Suprapubic skin (tissue), 4 donors: Measurements from ENCODE around the gene KRTAP4-4. TPM values are rescaled to one million over a fixed set of nuclear protein-coding genes. Genes with fewer than 3 reads are reported as not detected.

Experiments used
- DNase-seq, 2 donors: peaks; one replicate each; pipeline ENCODE4 v3.0.0-alpha.2; 2019; ENCODE audit warnings: low spot score in 2 of 2
- H3K27ac ChIP-seq: fragments of 200-600 bp; sonication (generic); one replicate; pipeline ENCODE4 v1.5.1; 2019
- H3K27me3 ChIP-seq: fragments of 200-600 bp; sonication (generic); one replicate; pipeline ENCODE4 v1.5.1; 2019
- H3K36me3 ChIP-seq: fragments of 200-600 bp; sonication (generic); one replicate; pipeline ENCODE4 v1.5.1; 2019
- H3K4me1 ChIP-seq: fragments of 200-600 bp; sonication (generic); one replicate; pipeline ENCODE4 v1.5.1; 2019
- H3K4me3 ChIP-seq: fragments of 200-600 bp; sonication (generic); one replicate; pipeline ENCODE4 v1.5.1; 2019; ENCODE audit warnings: mild to moderate bottlenecking
- H3K9me3 ChIP-seq: fragments of 200-600 bp; sonication (generic); one replicate; pipeline ENCODE4 v1.5.1; 2019
- CTCF ChIP-seq, 2 donors: fragments of 200-600 bp in 1 of 2; fragments of 450-650 bp in 1 of 2; sonication (generic) in 1 of 2; IDR thresholded peaks; one replicate each; pipeline ENCODE4 v1.5.1; 2016 to 2019; ENCODE audit warnings: antibody characterized with exemption in 2 of 2, mild to moderate bottlenecking in 1 of 2, moderate library complexity in 1 of 2
- EP300 ChIP-seq: sonication (generic); formaldehyde crosslinking; IDR thresholded peaks from one replicate; pipeline ENCODE4 v1.6.1; 2017; ENCODE audit warnings: antibody characterized with exemption
- POLR2A ChIP-seq, 2 donors: fragments of 450-650 bp; IDR thresholded peaks; one replicate each; pipeline ENCODE4 v1.6.1; 2017; ENCODE audit warnings: antibody characterized with exemption in 2 of 2, mild to moderate bottlenecking in 2 of 2, moderate library complexity in 2 of 2
- POLR2AphosphoS5 ChIP-seq, 3 donors: sonication (generic); formaldehyde crosslinking; IDR thresholded peaks; one replicate each; pipeline ENCODE4 v1.6.1; 2017; ENCODE audit warnings: antibody characterized with exemption in 3 of 3
- WGBS: methylation state at CpG from one replicate; pipeline ENCODE4 v1.1.5; 2018; 5-methylcytosine and 5-hydroxymethylcytosine counted together
- total RNA-seq, 4 donors: library from RNA; depleted of rRNA; stranded (reverse); fragments of >200 nt; gene quantifications; one replicate each; pipeline ENCODE4 v1.1.0, GENCODE V29; 2016

KRTAP4-4 gene
- total RNA-seq, 4 donors from 2014 or later, result 7.7 to 81.7 (median 24.6) TPM; not detected in 1

GRCh38 chr17:41177727-41178271 lies 17.3 kb upstream of the KRTAP4-4 start, which contains the start of gene KRTAP4-2:
TSS of gene KRTAP4-2 (minus strand) at chr17:41178221. CDS start at chr17:41178164, 57 bp downstream.
- no peak within 1 kb of the TSS for H3K4me3 ChIP-seq
- H3K27ac ChIP-seq, result no peak within 1 kb of the TSS
- H3K4me1 ChIP-seq, result no peaks in the 10 kb centered on the region
- no peaks in the 10 kb centered on the region for H3K9me3 ChIP-seq
- H3K27me3 ChIP-seq, result no peaks in the 10 kb centered on the region
- 89% methylated on average over 6 of the region's 7 CpGs for WGBS
- H3K36me3 ChIP-seq, result no peaks in the 10 kb centered on the region
- DNase-seq, result no peak
- TF ChIP-seq POLR2AphosphoS5 (IDR thresholded peaks at IDR 0.05), result no peak
- no peak for TF ChIP-seq POLR2A (IDR thresholded peaks at IDR 0.05)
- TF ChIP-seq CTCF (IDR thresholded peaks at IDR 0.05), result no peak
- no peak for TF ChIP-seq EP300

- H3K36me3 ChIP-seq, result no peaks in the 10 kb centered on the region
- no peak overlapping the region for H3K4me3 ChIP-seq
- TF ChIP-seq EP300, result no peak
- no peak for TF ChIP-seq POLR2AphosphoS5 (IDR thresholded peaks at IDR 0.05)
- no peak for TF ChIP-seq POLR2A (IDR thresholded peaks at IDR 0.05)
- TF ChIP-seq CTCF (IDR thresholded peaks at IDR 0.05), result no peak
- 55% methylated on average over 3 of the region's 3 CpGs for WGBS
- no peak overlapping the region for H3K27ac ChIP-seq
- H3K9me3 ChIP-seq, result no peaks in the 10 kb centered on the region
- DNase-seq, result no peak
- H3K4me1 ChIP-seq, result no peaks in the 10 kb centered on the region
- H3K27me3 ChIP-seq, result no peaks in the 10 kb centered on the region
Observed at GRCh38 chr17:41176744-41177387, 16.3 kb upstream of the KRTAP4-4 start.

GRCh38 chr17:41171886-41172285 lies 11.3 kb upstream of the KRTAP4-4 start:
- Histone ChIP-seq H3K4me1 (no peaks in the 10 kb centered on the region), H3K27me3 (no peaks in the 10 kb centered on the region), H3K4me3 (no peak overlapping the region), H3K27ac (no peak overlapping the region), H3K9me3 (no peaks in the 10 kb centered on the region), H3K36me3 (no peaks in the 10 kb centered on the region)
- TF ChIP-seq POLR2AphosphoS5 (IDR thresholded peaks at IDR 0.05) (no peak), POLR2A (IDR thresholded peaks at IDR 0.05) (no peak), CTCF (IDR thresholded peaks at IDR 0.05) (no peak), EP300 (no peak)
- 66% methylated on average over 2 of the region's 2 CpGs for WGBS
- DNase-seq, result no peak

GRCh38 chr17:41168121-41168520 lies 7.6 kb upstream of the KRTAP4-4 start, which contains the start of gene KRTAP4-3:
TSS of gene KRTAP4-3 (minus strand) at chr17:41168221. CDS start at chr17:41168172, 49 bp downstream.
- TF ChIP-seq EP300, result no peak
- no peak for TF ChIP-seq CTCF (IDR thresholded peaks at IDR 0.05)
- no peak for TF ChIP-seq POLR2AphosphoS5 (IDR thresholded peaks at IDR 0.05)
- TF ChIP-seq POLR2A (IDR thresholded peaks at IDR 0.05), result no peak
- no peak for DNase-seq
- Histone ChIP-seq H3K9me3 (no peaks in the 10 kb centered on the region), H3K4me1 (no peaks in the 10 kb centered on the region), H3K27me3 (no peaks in the 10 kb centered on the region), H3K27ac (no peak within 1 kb of the TSS), H3K36me3 (no peaks in the 10 kb centered on the region), H3K4me3 (no peak within 1 kb of the TSS)
- WGBS, result 85% methylated on average over 1 of the region's 1 CpG

- 73% methylated on average over 7 of the region's 7 CpGs for WGBS
- H3K36me3 ChIP-seq, result no peaks in the 10 kb centered on the region
- H3K4me3 ChIP-seq, result no peak overlapping the region
- no peak for TF ChIP-seq CTCF (IDR thresholded peaks at IDR 0.05)
- no peak for TF ChIP-seq POLR2A (IDR thresholded peaks at IDR 0.05)
- no peak for TF ChIP-seq POLR2AphosphoS5 (IDR thresholded peaks at IDR 0.05)
- no peak for TF ChIP-seq EP300
- no peak for DNase-seq
- H3K4me1 ChIP-seq, result no peaks in the 10 kb centered on the region
- no peaks in the 10 kb centered on the region for H3K27me3 ChIP-seq
- H3K9me3 ChIP-seq, result no peaks in the 10 kb centered on the region
- H3K27ac ChIP-seq, result no peak overlapping the region
Observed at GRCh38 chr17:41167561-41167960, 7.0 kb upstream of the KRTAP4-4 start.
